ENCODE data around the gene DLGAP4.
"Not testable (repeated sequence)": the region's sequence is repeated elsewhere in the genome, so short reads cannot be mapped to it uniquely, and the experiment has no call there.

DLGAP4 gene

GRCh38 chr20:36519944-36520343, 213.8 kb downstream of the DLGAP4 start:
- no peak overlapping the region for H3K4me3 ChIP-seq (ENCODE audit: low read depth, low read length)
- no peak for TF ChIP-seq CTCF (IDR thresholded peaks at IDR 0.05; ENCODE audit: insufficient read depth, low read depth, low read length, missing control alignments)
- no peak for DNase-seq (ENCODE audit: low read depth)

- no peak overlapping the region for H3K4me3 ChIP-seq (ENCODE audit: low read depth, low read length)
- DNase-seq (ENCODE audit: low read depth) = no peak
- TF ChIP-seq CTCF (IDR thresholded peaks at IDR 0.05; ENCODE audit: insufficient read depth, low read depth, low read length, missing control alignments) = no peak
These were observed 215.4 kb downstream of the DLGAP4 start for GRCh38 chr20:36521526-36521925.

GRCh38 chr20:36522412-36522811, 216.3 kb downstream of the DLGAP4 start:
- DNase-seq (ENCODE audit: low read depth); H3K4me3 ChIP-seq (ENCODE audit: low read depth, low read length): not testable (repeated sequence)

- no peak overlapping the region for H3K4me3 ChIP-seq (ENCODE audit: low read depth, low read length)
These were observed 217.2 kb downstream of the DLGAP4 start for GRCh38 chr20:36523341-36523740.

GRCh38 chr20:36525620-36526365, 219.7 kb downstream of the DLGAP4 start:
- no peak for DNase-seq (ENCODE audit: low read depth)
- H3K4me3 ChIP-seq (ENCODE audit: low read depth, low read length) = no peak overlapping the region
- TF ChIP-seq CTCF (IDR thresholded peaks at IDR 0.05; ENCODE audit: insufficient read depth, low read depth, low read length, missing control alignments) = no peak

More at GRCh38 chr20:36523341-36523740, 217.2 kb downstream of the DLGAP4 start:
- no peak for TF ChIP-seq CTCF (IDR thresholded peaks at IDR 0.05; ENCODE audit: insufficient read depth, low read depth, low read length, missing control alignments)
- DNase-seq (ENCODE audit: low read depth) = no peak

- no peak overlapping the region for H3K4me3 ChIP-seq (ENCODE audit: low read depth, low read length)
- no peak for TF ChIP-seq CTCF (IDR thresholded peaks at IDR 0.05; ENCODE audit: insufficient read depth, low read depth, low read length, missing control alignments)
- DNase-seq (ENCODE audit: low read depth) = no peak
These were observed 220.4 kb downstream of the DLGAP4 start for GRCh38 chr20:36526521-36527011.

GRCh38 chr20:36527331-36528125, 221.4 kb downstream of the DLGAP4 start:
- no peak for DNase-seq (ENCODE audit: low read depth)
- H3K4me3 ChIP-seq (ENCODE audit: low read depth, low read length) = no peak overlapping the region
- no peak for TF ChIP-seq CTCF (IDR thresholded peaks at IDR 0.05; ENCODE audit: insufficient read depth, low read depth, low read length, missing control alignments)

All from GM12865 (cell line).